ENCODE measurements around the gene NXF1. TPM values are rescaled to one million over a fixed set of nuclear protein-coding genes. Genes with fewer than 3 reads are reported as not detected.

NXF1 gene
- polyA plus RNA-seq, 1 of the 3 experiments (the other 2 are of a cell fraction) = 59.7 TPM

- H3K4me2 ChIP-seq = no peak overlapping the region
- DNase-seq = no peak
- no peaks in the 10 kb centered on the region for H3K9me2 ChIP-seq
- peaks cover 32% of the 10 kb centered on the region for H3K79me2 ChIP-seq (ENCODE audit: insufficient read depth)
- H3K9ac ChIP-seq = no peak overlapping the region
- H3K27ac ChIP-seq (ENCODE audit: low read depth in 2 of 2, low read length in 1 of 2) = no peak overlapping the region
- TF ChIP-seq TAF1 (IDR thresholded peaks at IDR 0.05; ENCODE audit: borderline replicate concordance, low read depth, low read length) (no peak), FOXM1 (IDR thresholded peaks at IDR 0.05; ENCODE audit: low read depth) (no peak), EZH2phosphoT487 (IDR thresholded peaks at IDR 0.05; ENCODE audit: borderline replicate concordance, low read depth) (no peak), NFIC (IDR thresholded peaks at IDR 0.05; ENCODE audit: borderline replicate concordance) (no peak), PBX3 (IDR thresholded peaks at IDR 0.05) (no peak), ELF1 (IDR thresholded peaks at IDR 0.05) (no peak), JUND (IDR thresholded peaks at IDR 0.05) (no peak), GABPA (IDR thresholded peaks at IDR 0.05; ENCODE audit: low read depth) (no peak), EP300 (IDR thresholded peaks at IDR 0.05; ENCODE audit: borderline replicate concordance in 1 of 2, low read depth in 1 of 2, low read length in 1 of 2) (no peak), TCF12 (IDR thresholded peaks at IDR 0.05) (no peak), POLR2AphosphoS5 (IDR thresholded peaks at IDR 0.05; ENCODE audit: low read depth, low read length) (no peak), USF2 (IDR thresholded peaks at IDR 0.05; ENCODE audit: borderline replicate concordance, low read depth, low read length) (no peak), RAD21 (IDR thresholded peaks at IDR 0.05; ENCODE audit: low read length) (no peak)
- TF ChIP-seq, protein P1, sequence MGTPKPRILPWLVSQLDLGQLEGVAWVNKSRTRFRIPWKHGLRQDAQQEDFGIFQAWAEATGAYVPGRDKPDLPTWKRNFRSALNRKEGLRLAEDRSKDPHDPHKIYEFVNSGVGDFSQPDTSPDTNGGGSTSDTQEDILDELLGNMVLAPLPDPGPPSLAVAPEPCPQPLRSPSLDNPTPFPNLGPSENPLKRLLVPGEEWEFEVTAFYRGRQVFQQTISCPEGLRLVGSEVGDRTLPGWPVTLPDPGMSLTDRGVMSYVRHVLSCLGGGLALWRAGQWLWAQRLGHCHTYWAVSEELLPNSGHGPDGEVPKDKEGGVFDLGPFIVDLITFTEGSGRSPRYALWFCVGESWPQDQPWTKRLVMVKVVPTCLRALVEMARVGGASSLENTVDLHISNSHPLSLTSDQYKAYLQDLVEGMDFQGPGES (IDR thresholded peaks at IDR 0.05; ENCODE audit: low read depth, low read length) = no peak
- no peak overlapping the region for H3K4me3 ChIP-seq (ENCODE audit: low read depth in 2 of 2, low read length in 1 of 2)
- ChIA-PET CTCF (interaction anchor here (9.8 kb wide), 1 partner anchor 11 kb away, joined by 130 read pairs; the partner anchor contains the start of gene TMEM179B), POLR2A (interaction anchor here (0.7 to 1.8 kb wide), 3 partner anchors 11 to 66 kb away, joined by 3 to 8 read pairs (median 5); partner anchors contain the start of gene ZBTB3)
- no peaks in the 10 kb centered on the region for H4K20me1 ChIP-seq (ENCODE audit: insufficient read depth)
- peaks cover 5 to 6% of the 10 kb centered on the region in 2 experiments for H3K36me3 ChIP-seq (replicated peaks in 1 of 2; ENCODE audit: control insufficient read depth in 1 of 2, insufficient read depth in 2 of 2, low read length in 1 of 2)
- H3F3A ChIP-seq (replicated peaks; ENCODE audit: insufficient read depth) = peaks cover 10% of the 10 kb centered on the region
- no peaks in the 10 kb centered on the region for H3K27me3 ChIP-seq (ENCODE audit: insufficient read depth)
- H3K4me1 ChIP-seq (ENCODE audit: control insufficient read depth in 1 of 2, insufficient read depth in 2 of 2, low read depth in 1 of 2, low read length in 1 of 2) = peaks cover 0 to 6% of the 10 kb centered on the region in 2 experiments; a peak in 1 of 4 replicates
- 95% methylated on average over 17 of the region's 17 CpGs for WGBS (ENCODE audit: low lambda C conversion rate)
- no peak overlapping the region for H2AFZ ChIP-seq (ENCODE audit: low read depth)
- H3K9me3 ChIP-seq = no peaks in the 10 kb centered on the region
Measured at GRCh38 chr11:62775646-62776045, 29.6 kb downstream of the NXF1 start.

- TF ChIP-seq POLR2AphosphoS5 (IDR thresholded peaks at IDR 0.05; ENCODE audit: low read depth, low read length) = no peak
- no peak for TF ChIP-seq TEAD4 (IDR thresholded peaks at IDR 0.05; ENCODE audit: borderline replicate concordance, insufficient read depth)
- TF ChIP-seq EZH2phosphoT487 (IDR thresholded peaks at IDR 0.05; ENCODE audit: borderline replicate concordance, low read depth) = no peak
- TF ChIP-seq, protein P1 (IDR thresholded peaks at IDR 0.05; ENCODE audit: low read depth, low read length) = no peak
Measured at GRCh38 chr11:62774407-62774806, 30.8 kb downstream of the NXF1 start.

More at GRCh38 chr11:62774407-62774806, 30.8 kb downstream of the NXF1 start:
- ChIA-PET CTCF (interaction anchor here (9.8 kb wide), 1 partner anchor 12 kb away, joined by 130 read pairs; the partner anchor contains the start of gene TMEM179B), POLR2A (interaction anchor here (1.7 to 1.8 kb wide), 2 partner anchors 12 to 20 kb away, joined by 5 to 8 read pairs; partner anchors contain the start of gene ZBTB3)
- 94% methylated on average over 6 of the region's 6 CpGs for WGBS (ENCODE audit: low lambda C conversion rate)
- H3K4me3 ChIP-seq (ENCODE audit: low read depth in 2 of 2, low read length in 1 of 2) = no peak overlapping the region
- H4K20me1 ChIP-seq (ENCODE audit: insufficient read depth) = no peaks in the 10 kb centered on the region
- no peaks in the 10 kb centered on the region for H3K9me2 ChIP-seq
- H3K27me3 ChIP-seq (ENCODE audit: insufficient read depth) = no peaks in the 10 kb centered on the region
- peaks cover 32% of the 10 kb centered on the region for H3K79me2 ChIP-seq (ENCODE audit: insufficient read depth)
- no peak overlapping the region for H3K9ac ChIP-seq
- no peak overlapping the region for H3K4me2 ChIP-seq
- no peaks in the 10 kb centered on the region for H3K9me3 ChIP-seq
- H3F3A ChIP-seq (replicated peaks; ENCODE audit: insufficient read depth) = peaks cover 19% of the 10 kb centered on the region
- peaks cover 0 to 15% of the 10 kb centered on the region in 2 experiments; a peak in 1 of 4 replicates for H3K4me1 ChIP-seq (ENCODE audit: control insufficient read depth in 1 of 2, insufficient read depth in 2 of 2, low read depth in 1 of 2, low read length in 1 of 2)
- H3K27ac ChIP-seq (ENCODE audit: low read depth in 2 of 2, low read length in 1 of 2) = no peak overlapping the region
- peaks cover 0 to 6% of the 10 kb centered on the region in 2 experiments for H3K36me3 ChIP-seq (replicated peaks in 1 of 2; ENCODE audit: control insufficient read depth in 1 of 2, insufficient read depth in 2 of 2, low read length in 1 of 2)
- no peak for DNase-seq
- H2AFZ ChIP-seq (ENCODE audit: low read depth) = no peak overlapping the region

Data from SK-N-SH (cell line).